OCI-LY3 (cell line): ENCODE results near the gene DNM3.

Experiments used
- H2AFZ ChIP-seq: fragments of 200-600, 300-600 bp; shearing (Covaris generic); 2 replicates; pipeline ENCODE4 v1.6.0; 2014; ENCODE audit warnings: antibody characterized with exemption, low read depth, low read length
- H3K27ac ChIP-seq: fragments of 200-600, 300-600 bp; sonication (generic); 2 replicates; pipeline ENCODE4 v1.5.1; 2014; ENCODE audit warnings: mild to moderate bottlenecking, low read length, moderate library complexity, mixed read lengths
- H3K27me3 ChIP-seq: fragments of 200-600, 300-600 bp; sonication (generic); 2 replicates; pipeline ENCODE4 v1.6.1; 2014; ENCODE audit warnings: low read depth, low read length, mixed read lengths
- H3K36me3 ChIP-seq: fragments of 200-600, 300-600 bp; sonication (generic); replicated peaks from 2 replicates; pipeline ENCODE3; 2014; ENCODE audit warnings: low read depth, low read length, mixed read lengths
- H3K4me1 ChIP-seq: fragments of 300-600, 200-600 bp; sonication (generic); 2 replicates; pipeline ENCODE4 v1.6.1; 2014; ENCODE audit warnings: low read length, mixed read lengths
- H3K4me2 ChIP-seq: fragments of 200-600, 300-600 bp; sonication (generic); 2 replicates; pipeline ENCODE4 v1.6.1; 2014; ENCODE audit warnings: low read length, mixed read lengths
- H3K4me3 ChIP-seq: fragments of 300-600, 200-600 bp; sonication (generic); 2 replicates; pipeline ENCODE4 v1.5.1; 2014; ENCODE audit warnings: antibody characterized with exemption, mild to moderate bottlenecking, low read length, moderate library complexity
- H3K79me2 ChIP-seq: fragments of 300-600, 200-600 bp; shearing (Covaris generic); 2 replicates; pipeline ENCODE4 v1.6.1; 2014; ENCODE audit warnings: mild to moderate bottlenecking, low read length, mixed read lengths
- H3K9ac ChIP-seq: fragments of 300-600, 200-600 bp; shearing (Covaris generic); 2 replicates; pipeline ENCODE4 v1.6.0; 2014; ENCODE audit warnings: mild to moderate bottlenecking, low read length, moderate library complexity
- H3K9me3 ChIP-seq: fragments of 200-600, 300-600 bp; shearing (Covaris generic); 2 replicates; pipeline ENCODE4 v1.6.1; 2014; ENCODE audit warnings: low read length, mixed read lengths; ENCODE audit not compliant: insufficient read depth
- H4K20me1 ChIP-seq: fragments of 200-600, 300-600 bp; sonication (generic); 2 replicates; pipeline ENCODE4 v1.6.1; 2016; ENCODE audit warnings: low read length, mixed read lengths; ENCODE audit not compliant: insufficient read depth
- CTCF ChIP-seq: fragments of 200-600, 300-600 bp; sonication (generic); IDR thresholded peaks from 2 replicates; pipeline ENCODE4 v1.5.1; 2014; ENCODE audit warnings: antibody characterized with exemption, low read length, low read depth
- EZH2phosphoT487 ChIP-seq: fragments of 200-600 bp; shearing (Covaris generic); IDR thresholded peaks from 2 replicates; pipeline ENCODE4 v1.6.1; 2018; ENCODE audit warnings: antibody characterized with exemption, mixed run types, low read depth

Gene DNM3

DNA sequence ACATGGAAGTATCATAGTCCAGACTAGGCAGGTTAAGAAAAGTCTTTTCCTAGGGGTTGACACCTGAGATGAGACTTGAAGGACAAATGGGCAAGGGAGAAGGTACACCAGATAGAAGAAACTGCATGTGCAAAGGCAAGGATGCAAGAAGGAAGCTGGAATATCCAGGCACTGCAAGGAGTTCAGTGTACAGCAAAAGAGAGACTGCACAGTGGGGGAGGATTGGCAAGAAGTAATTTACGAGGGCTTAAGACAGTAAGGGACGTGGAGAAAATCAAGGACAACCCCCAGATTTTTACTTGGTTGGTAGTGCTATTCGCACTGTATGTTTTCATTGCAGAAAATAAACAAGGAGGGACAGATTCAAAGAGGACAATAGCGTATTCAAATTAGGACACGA lies 58.5 kb downstream of the DNM3 start:
- no peaks in the 10 kb centered on the region for H3K9me3 ChIP-seq
- H3K36me3 ChIP-seq: no peaks in the 10 kb centered on the region
- no peaks in the 10 kb centered on the region for H3K27me3 ChIP-seq
- H3K9ac ChIP-seq: no peak overlapping the region
- H3K4me2 ChIP-seq: no peak overlapping the region
- H3K4me3 ChIP-seq: no peak overlapping the region
- H3K4me1 ChIP-seq: no peaks in the 10 kb centered on the region
- H4K20me1 ChIP-seq: no peaks in the 10 kb centered on the region
- H3K79me2 ChIP-seq: no peaks in the 10 kb centered on the region
- no peak overlapping the region for H3K27ac ChIP-seq
- no peak for TF ChIP-seq CTCF
- TF ChIP-seq EZH2phosphoT487: no peak
- H2AFZ ChIP-seq: no peak overlapping the region

GRCh38 chr1:171901245-171901644 lies 59.9 kb downstream of the DNM3 start:
- Histone ChIP-seq H3K4me1 (no peaks in the 10 kb centered on the region), H3K9ac (no peak overlapping the region), H4K20me1 (no peaks in the 10 kb centered on the region), H3K36me3 (no peaks in the 10 kb centered on the region), H3K4me2 (no peak overlapping the region), H3K79me2 (no peaks in the 10 kb centered on the region), H3K9me3 (no peaks in the 10 kb centered on the region), H3K27ac (no peak overlapping the region), H2AFZ (no peak overlapping the region), H3K27me3 (no peaks in the 10 kb centered on the region), H3K4me3 (no peak overlapping the region)
- TF ChIP-seq EZH2phosphoT487: no peak
- TF ChIP-seq CTCF: no peak

GRCh38 chr1:171902527-171902926 lies 61.2 kb downstream of the DNM3 start:
- Histone ChIP-seq H3K36me3 (no peaks in the 10 kb centered on the region), H3K4me3 (no peak overlapping the region), H3K9me3 (no peaks in the 10 kb centered on the region), H2AFZ (no peak overlapping the region), H3K9ac (no peak overlapping the region), H4K20me1 (no peaks in the 10 kb centered on the region), H3K4me2 (no peak overlapping the region), H3K79me2 (no peaks in the 10 kb centered on the region), H3K4me1 (no peaks in the 10 kb centered on the region), H3K27ac (no peak overlapping the region), H3K27me3 (no peaks in the 10 kb centered on the region)
- TF ChIP-seq CTCF (no peak), EZH2phosphoT487 (no peak)

- Histone ChIP-seq H3K4me2 (no peak overlapping the region), H4K20me1 (no peaks in the 10 kb centered on the region), H3K4me1 (no peaks in the 10 kb centered on the region), H3K36me3 (no peaks in the 10 kb centered on the region), H2AFZ (no peak overlapping the region), H3K4me3 (no peak overlapping the region), H3K79me2 (no peaks in the 10 kb centered on the region), H3K9me3 (no peaks in the 10 kb centered on the region), H3K9ac (no peak overlapping the region), H3K27me3 (no peaks in the 10 kb centered on the region), H3K27ac (no peak overlapping the region)
- TF ChIP-seq CTCF (no peak), EZH2phosphoT487 (no peak)
Observed at GRCh38 chr1:171904778-171905450, 63.6 kb downstream of the DNM3 start.
